HG02852 (cell line): ENCODE results near the gene PALLD.
"Not testable (repeated sequence)": the region's sequence is repeated elsewhere in the genome, so short reads cannot be mapped to it uniquely, and the experiment has no call there.

Experiments used
- ATAC-seq: cut with Tn5 transposase; IDR thresholded peaks from one replicate; pipeline ENCODE4 v1.9.1; 2021; ENCODE audit warnings: mild to moderate bottlenecking, moderate library complexity; ENCODE audit not compliant: unreplicated experiment

Gene PALLD

DNA sequence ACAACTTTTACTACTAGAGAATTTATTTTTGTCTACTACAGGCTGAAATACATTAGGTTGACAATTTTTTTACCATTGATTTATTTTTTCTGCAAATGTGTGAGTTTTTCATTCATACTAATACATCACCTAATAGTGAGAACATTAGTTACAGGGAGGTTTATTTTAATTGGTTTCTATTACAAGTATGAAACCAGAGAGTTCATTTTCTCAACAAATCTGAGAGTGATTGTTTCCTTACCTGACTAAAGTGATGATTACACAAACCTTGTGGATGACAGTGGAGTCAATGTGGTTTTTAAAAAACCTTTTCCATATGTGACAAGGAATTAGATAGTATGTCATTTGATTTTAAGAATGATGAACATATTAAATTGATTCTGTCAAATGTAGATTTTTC, 227.4 kb downstream of the PALLD start:
- no peak for ATAC-seq

DNA sequence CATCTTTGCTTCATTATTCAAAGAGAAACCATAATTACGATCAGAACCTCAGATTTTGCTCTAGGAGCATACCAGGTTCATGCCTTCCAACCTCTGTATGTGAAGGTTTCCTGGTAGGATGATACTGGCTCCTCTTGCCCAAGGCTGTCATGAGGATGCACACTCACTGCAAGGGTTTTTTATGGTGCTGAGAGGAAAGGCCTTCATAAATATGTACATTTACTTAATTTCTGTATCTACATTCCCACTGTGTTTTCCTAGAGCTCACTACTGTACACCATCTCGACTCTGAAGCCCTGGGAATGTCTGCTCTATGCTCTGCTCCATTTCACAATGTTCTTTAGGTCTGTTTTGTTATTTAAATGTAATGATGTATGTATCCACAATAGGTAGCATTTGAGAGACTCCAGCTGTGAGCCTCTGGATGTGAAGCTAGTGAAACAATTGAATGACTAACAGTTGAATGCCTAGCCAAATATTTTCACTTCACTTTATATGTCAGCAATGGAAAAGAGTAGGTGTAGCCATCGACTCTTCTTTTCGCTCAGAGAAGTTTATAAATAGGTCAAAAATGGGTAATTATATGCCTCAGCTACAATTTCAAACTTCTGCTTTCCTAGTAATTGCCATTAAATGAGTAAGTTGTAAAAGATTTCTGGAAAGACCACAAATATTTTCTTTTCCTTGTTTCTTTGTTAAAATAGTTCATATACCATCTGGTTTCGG, 228.0 kb downstream of the PALLD start:
- ATAC-seq = no peak

DNA sequence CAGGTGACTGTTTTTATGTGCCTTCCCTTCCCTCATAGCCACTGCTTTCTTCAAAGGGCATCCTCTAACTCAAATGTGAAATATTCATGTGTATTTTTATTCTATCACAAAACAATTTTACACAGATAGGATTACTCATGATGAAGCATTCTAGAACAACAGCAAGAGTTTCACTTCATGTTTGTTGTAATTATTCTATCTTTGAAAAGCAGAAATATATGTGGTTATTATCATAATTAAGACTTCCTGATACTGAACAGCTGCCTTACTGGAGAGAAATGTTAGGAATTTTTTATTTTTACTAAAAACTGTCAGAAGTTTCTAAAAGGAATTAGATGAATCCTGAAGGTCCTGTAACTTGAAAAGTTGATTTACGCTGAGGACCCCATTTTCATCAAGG, 229.1 kb downstream of the PALLD start:
- no peak for ATAC-seq

DNA sequence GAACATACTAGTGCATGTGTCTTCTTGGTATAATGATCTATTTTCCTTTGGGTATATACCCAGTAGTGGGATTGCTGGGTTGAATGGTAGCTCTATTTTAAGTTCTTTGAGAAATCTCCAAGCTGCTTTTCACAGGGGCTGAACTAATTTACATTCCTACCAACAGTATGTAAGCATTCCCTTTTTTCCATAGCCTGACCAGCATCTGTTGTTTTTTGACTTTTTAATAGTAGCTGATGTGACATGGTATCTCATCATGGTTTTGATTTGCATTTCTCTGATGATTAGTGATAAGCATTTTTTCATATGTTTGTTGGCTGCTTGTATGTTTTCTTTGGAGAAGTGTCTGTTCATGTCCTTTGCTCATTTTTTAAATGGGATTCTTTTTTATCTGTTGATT, 230.3 kb downstream of the PALLD start:
- not testable (repeated sequence) for ATAC-seq

DNA sequence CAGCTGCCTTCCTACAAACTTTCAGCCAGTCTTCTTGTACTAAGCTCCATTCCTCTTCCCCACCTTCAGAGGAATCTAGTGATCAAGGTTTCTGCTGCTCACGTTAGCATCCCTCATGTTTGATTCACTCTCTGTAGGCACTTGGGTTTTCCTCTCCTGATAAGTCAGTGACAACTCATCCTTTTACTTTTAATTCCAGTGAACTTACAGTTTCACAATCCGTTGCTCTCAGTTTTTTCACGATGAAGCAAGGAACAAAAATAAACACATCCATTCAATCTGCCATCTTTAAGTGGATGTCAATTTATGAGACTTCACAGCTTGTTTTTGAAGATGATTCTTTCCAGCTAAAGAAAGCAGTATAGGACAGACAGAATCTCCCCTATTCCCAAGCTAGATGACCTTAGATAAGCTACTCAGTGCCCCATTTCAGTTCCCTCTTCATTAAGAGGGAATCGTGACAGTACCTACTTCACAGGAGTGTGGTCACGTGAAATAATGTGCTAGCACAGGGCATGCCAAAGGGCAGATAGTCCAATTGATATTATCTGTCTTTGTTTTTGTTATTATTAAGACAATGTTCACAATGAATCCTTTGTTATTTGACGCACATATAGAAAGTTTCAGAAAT, 234.3 kb downstream of the PALLD start:
- ATAC-seq = no peak

DNA sequence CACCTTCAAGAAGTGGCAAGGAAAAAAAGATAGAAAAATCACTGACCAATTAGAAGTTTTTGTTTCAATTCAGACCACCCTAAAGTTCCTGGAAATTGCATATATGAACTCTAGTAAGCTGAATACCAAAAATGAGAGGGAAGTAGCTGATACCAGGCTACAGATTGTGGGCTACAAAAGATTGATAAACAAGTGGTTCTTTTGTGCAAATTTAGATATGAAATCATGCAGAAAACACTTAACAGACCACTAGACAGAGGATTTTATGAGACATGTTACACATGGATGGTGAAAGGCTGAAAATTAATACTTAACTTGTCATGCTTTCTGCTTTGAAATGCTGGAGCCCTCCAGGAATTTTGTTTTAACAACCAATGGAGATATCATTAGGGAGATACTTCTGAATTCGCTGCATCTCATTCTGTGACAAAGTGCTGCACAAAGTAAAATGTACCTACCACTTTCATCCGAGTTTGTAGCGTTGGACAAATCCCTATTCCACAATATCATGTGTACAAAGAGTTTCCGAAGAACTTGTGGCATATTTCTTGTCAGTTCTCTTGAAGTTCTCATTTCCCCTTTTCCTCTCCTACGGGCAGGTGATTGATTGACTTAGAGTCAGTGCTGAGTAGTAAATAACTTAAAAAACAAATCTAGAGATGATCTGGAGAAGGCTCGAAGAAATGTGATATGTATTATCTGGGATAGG, 235.0 kb downstream of the PALLD start:
- no peak for ATAC-seq

DNA sequence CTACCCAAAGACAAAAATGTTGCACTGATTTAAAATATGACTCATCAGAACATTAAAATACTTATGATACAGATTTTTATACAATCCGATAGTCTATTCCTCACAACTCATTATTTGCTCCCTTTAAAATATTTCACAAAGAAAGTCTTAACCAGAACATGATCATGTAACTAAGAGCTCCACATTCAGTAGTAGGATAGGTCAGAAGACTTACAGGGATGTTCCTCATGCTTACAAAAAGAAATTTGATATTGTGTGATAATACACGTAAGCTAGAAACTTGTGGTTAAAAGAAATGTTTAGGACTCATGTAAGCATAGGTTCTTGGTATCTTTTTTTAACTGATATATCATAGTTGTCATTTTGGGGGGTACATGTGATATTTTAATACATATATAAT, 235.9 kb downstream of the PALLD start:
- no peak for ATAC-seq

DNA sequence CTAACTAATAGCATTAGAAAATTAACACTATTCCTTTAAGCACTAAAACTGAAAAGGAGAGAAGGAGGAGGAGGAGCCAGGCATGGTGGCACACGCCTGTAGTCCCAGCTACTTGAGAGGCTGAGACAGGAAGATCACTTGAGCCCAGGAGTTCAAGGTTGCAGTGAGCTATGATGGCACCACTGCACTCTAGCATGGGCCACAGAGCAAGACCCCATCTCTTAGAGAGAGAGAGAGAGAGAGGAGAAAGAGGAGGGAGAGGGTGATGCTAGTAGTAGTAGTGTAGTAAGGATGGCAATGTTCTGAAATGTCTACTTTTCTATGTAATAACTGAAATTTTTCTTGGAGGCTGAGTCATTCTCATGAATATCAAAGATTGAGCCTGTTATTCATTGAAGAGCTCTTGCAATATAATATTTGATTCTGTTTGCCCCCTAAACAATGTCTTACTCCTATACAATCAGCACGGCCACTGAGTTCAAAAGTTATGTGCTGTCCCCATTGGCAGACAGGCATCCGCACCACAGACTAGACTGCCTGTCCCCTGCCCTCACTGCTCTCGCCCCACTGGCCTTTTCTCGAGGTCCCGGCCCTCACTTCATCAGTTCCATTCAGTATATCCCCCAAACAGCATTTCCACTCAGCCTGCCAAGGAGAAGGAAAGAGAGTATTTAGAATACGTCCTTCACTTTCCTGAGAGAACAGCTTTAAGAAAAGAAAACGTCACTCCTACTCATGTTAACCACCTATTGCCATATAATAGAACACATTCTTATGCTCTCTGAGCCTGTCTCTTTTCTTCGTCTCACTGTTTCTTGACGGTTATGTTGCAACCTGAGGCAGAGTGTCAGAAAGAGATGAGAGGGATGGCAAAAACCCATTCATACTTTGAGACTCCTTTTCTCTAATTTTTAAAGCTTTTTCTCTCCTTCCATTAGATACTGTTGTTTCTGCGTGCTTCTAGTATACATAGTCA, 238.1 kb downstream of the PALLD start:
- no peak for ATAC-seq

DNA sequence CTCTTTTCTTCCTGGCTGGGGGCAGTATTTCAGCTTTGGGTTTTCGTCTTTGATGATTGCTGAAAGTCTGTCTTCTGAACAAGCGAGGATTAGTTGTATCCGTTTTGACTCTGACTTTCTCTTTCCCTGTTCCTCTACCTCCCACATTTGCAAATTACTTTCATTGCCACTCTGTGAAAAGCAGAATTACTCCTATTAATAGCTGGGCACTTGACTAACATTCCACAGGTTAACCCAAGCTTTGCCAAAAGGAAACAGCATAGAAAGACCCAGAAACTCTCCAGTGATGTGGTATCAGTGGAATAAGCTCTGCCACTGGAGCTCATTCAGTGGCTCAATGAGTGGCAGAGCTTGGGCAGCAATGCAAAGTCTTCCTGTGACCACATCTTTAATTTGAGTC, 238.9 kb downstream of the PALLD start:
- ATAC-seq = no peak

DNA sequence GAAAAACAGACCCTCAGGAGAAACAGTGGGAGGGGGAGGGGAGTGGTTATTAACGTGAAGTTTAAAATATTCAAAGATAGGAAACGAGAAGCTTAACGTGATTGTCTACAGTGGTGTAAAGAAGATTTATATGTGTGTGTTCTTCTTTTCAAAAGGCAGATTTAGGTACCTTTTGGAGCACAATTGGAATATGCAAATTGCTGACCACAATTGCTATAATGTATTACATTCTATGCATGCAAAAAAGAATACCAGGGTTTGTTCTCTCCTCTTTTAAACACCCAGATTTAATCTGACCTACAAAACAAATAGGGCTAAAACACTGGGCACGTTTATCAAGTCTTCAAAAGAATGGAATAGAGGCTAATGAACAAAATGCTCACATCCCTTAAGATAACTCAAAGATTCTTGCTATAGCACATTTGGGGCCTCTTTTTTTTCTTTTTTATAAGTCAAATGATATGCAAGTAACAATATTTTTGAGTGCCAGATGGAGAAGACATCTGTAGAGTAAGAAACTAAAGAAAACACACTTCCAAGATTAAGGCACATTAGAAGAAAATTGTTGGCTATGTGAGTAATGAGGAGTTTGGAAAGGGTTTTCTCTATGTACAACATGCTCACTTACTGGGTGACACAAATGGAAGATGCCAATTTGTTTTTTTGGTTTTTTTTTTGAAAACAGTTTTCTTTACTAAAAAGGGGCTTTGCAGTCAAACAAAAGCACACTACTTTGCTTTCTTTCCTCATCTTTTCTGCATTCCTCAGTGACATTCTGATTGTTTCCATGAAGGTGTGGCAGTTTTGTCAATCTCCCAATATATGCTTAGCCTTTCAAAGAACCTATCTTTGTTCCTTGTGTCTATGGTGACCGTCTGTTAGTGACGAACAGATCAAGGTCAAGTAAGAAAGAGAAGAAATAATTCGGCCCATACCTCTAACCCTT, 240.3 kb downstream of the PALLD start:
- ATAC-seq = no peak

DNA sequence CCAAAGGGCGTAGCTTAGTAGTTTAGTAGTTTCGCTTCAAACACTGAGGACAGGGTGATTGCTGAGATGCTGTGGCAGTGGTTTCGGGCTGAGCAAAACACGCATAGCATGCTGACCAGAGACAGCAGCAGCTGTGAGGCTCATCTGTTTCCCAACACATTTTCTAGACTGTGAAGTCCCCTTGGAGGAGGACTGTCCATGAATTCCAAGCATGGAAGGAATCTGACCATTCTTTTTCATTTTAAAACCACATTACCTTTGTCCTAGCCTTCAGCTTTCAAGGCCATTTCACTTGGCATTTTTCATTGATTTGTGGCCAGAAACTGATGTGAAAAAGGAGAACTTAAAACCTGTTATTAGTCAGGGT, 240.9 kb downstream of the PALLD start:
- ATAC-seq = no peak

DNA sequence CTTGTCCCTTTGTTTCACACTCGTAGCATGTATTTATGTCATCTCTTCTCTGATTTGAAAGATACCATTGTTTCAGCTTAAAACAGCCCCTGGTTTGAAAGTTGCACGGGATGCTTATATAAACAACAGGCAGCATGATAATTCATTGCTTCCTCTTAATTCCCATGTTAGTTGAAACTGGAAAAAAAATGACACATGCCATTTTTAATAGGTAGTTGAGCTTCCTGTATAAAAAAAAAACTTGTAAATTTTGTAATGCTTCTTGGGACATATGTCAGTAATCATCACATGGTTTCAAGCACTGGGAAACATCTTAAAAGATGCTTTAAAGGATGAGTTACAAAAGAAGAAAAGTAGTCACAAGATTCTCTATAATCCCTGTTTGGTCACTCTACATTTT, 243.0 kb downstream of the PALLD start:
- no peak for ATAC-seq

DNA sequence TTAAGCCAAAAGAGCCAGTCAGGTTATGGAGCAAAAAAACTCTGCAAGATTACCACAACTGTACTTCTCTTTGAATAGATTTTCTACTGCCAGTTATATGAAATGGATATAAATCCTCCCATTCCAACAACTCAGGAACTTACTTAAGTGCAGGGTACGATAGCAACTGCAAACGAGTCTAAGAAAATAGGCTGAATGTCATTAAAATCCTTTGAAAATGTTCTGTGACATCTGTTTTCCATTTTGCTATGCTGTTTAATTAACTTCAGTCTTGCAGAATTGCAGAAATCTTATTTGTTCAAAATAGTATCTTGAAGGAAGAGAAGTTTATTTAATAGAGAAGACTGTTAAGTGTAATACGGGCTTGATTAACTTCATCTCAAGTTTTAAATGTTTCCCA, 243.8 kb downstream of the PALLD start:
- ATAC-seq = no peak

DNA sequence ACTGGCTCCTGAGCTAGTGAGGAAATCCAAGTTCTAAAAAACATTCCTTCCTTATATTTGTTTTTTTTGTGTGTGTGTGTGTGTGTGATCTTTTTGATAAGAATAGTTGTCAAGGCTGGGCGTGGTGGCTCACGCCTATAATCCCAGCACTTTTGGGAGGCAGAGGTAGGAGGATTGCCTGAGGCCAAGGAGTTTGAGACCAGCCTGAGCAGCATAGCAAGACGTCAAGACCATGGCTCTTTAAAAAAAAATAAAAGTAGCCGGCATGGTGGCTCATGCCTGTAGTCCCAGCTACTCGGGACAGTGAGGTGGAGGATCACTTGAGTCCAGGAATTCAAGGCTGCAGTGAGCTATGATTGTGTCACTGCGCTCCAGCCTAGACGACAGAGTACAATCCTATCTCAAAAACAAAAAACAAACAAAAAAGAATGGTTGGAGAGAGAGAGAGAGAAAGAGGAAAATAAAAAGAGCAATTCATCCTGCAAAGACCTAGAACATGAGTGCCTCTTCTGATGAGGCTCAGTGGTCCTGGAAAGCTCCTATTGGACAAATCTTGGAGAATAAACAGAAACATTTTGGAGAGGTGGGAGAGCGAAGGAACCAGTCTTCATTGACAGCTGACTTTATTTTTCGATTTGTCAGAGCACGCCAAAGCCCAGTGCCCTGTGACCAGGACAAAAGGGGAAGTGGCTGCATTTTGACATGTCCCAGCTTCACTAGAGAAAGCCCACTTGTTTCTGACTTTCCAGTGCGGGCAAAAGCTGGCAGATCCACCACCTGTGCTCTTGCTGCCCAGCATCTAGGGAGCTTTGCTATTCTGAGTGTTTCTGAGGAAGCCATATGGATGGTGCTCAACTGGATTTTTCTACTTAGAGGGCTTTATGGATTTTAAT, 244.7 kb downstream of the PALLD start:
- no peak for ATAC-seq

DNA sequence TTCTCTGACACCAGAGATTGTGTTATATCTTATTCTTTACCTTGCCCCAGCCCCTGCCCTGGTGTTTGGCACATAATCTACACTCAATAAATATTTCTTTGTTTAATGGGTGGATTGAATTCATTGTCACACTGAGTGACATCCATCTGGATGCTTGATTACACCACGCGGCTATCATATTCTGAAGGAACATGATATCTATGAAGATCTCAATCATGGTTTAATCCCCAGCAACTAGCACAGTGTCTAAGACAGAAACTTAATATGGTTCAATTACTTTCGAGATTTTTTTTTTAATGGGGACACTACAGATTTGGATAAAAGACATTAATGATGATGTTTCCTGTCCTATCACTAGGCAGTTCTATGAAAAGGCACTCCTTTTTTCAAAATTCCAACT, 246.3 kb downstream of the PALLD start:
- no peak for ATAC-seq

DNA sequence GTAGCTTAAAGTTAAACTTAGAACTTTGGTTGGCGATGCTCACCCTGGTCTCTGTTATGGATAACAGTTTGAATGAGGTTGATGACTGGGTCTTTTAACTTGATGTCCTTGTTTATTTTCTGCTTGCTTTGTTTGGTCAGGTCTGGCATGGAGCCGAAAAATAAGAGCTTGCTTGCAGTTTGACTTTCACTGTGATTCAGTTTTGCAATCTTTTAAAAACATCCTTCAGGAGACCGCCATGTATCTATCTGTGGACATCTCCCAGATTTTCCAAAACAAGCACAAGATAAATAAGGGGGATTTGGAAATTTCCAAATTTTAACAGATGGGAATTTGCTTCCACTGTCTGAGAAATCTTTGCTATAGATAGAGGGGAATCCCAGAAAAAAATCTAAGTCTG, 246.7 kb downstream of the PALLD start:
- no peak for ATAC-seq

DNA sequence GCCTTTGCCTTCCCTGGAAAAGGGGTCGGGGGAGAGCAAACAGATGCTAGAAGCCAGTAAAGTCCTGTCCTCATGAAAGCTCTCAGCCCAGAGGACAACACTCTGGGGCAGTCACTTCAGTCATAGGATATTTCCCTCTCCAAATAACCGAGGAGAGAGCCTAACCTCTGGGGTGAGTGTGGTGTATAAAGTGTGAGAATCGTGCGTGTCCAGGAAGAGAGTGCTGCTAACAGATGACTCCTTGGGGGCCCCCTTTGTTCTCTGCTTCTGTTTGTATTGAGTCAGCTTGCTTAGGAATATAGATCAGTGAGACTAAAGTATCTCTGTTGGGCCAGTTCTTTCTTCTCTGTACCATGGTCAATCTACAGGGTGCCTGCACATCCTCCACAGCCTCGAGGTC, 247.2 kb downstream of the PALLD start:
- no peak for ATAC-seq

DNA sequence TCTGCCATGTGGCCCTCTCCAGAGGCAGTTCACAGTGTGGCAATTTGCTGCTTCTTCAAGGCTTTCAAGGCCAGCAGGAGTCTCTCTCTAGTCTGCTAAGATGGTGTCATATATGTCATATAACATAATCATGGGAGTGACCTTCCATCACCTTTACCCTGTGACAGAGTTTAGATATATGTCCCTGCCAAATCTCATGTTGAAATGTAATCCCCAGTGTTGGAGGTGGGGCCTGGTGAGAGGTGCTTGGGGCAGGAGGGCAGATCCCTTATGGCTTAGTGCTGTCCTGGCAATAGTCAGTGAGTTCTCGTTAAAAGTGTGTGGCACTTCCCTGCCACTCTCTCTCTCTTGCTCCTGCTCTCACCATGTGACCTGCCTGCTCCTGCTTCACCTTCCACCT, 252.0 kb downstream of the PALLD start:
- ATAC-seq = no peak
